ENCODE data around the gene ERBB2. TPM values are rescaled to one million over a fixed set of nuclear protein-coding genes. Genes with fewer than 3 reads are reported as not detected.

The ERBB2 gene
- total RNA-seq (2014; rRNA removed; shearing (Covaris generic)), result 186 and 207 TPM in 2 replicates

DNA sequence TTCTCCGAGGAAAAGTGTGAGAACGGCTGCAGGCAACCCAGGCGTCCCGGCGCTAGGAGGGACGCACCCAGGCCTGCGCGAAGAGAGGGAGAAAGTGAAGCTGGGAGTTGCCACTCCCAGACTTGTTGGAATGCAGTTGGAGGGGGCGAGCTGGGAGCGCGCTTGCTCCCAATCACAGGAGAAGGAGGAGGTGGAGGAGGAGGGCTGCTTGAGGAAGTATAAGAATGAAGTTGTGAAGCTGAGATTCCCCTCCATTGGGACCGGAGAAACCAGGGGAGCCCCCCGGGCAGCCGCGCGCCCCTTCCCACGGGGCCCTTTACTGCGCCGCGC, at the start of gene ERBB2:
ERBB2 (plus strand) TSS at position 247 of the 330 bp plus-strand sequence. CDS start 175 bp downstream, outside the sequence.
- no peaks in the 10 kb centered on the region for H3K27me3 ChIP-seq (ENCODE audit: control insufficient read depth, insufficient read depth, low read length)

DNA sequence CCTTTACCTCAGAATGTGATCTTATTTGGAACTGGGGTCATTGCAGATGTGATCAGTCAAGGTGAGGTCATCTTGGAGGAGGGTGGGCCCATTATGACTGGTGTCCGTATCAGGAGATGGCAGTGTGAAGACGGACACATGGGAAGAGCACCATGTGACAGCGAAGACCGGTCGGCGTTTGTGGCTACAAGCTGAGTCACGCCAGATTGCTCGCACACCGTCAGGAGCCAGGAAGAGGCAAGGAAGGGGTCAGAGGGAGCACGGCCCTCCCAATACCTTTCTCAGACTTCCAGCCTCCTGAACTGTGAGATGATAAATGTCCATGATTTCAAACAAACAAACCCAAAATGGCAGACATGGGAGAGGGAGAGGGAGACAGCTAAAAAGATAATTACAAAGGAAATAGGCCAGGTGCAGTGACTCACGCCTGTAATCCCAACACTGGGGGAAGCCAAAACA, 49.7 kb upstream of the ERBB2 start:
- no peaks in the 10 kb centered on the region for H3K27me3 ChIP-seq (ENCODE audit: control insufficient read depth, insufficient read depth, low read length)
- no peak overlapping the region for H3K4me3 ChIP-seq (ENCODE audit: insufficient read depth, low read depth, low read length)
- peaks cover 1% of the 10 kb centered on the region for H3K36me3 ChIP-seq (replicated peaks; ENCODE audit: control insufficient read depth, insufficient read depth, low read length)
- no peak for DNase-seq

More for the DNA sequence above, at the start of gene ERBB2:
- DNase-seq, result peak; percentile 89
- Histone ChIP-seq H3K36me3 (replicated peaks; ENCODE audit: control insufficient read depth, insufficient read depth, low read length) (no peaks in the 10 kb centered on the region; the same call in 1 of the 2 replicates), H3K4me3 (ENCODE audit: insufficient read depth, low read depth, low read length) (peak within 1 kb of the TSS; percentile 95)

DNA sequence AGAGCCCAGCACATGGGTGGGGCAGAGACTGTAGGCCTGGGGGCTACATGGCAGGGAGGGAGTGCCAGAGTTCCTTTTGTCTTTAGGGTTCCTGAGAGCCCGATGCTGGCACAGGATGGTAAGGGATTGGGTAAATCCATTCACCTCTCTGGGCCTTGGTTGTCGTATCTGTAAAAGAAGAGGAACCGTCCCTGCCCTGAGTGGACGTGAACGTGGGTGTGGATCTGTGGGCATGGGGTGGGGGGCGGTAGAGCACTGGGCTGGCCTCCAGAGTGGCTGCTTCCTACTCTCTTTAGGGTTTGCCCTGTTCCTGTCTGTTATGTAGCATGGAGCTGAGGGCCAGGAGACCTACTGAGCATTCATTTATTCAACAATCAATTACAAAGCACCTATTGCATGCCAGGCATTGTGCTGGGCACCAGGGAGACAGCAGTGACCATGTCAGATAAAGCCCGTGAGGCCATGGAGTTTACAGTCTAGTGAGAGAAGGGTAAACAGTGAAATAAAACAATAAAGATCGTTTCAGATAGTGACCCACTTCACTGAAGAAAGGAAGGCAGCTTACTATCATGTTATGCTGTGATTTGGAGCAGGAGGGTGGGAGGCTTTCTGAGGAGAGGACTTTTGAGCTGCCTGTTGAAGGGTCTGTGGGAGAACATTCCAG, 47.8 kb upstream of the ERBB2 start:
- no peaks in the 10 kb centered on the region for H3K27me3 ChIP-seq (ENCODE audit: control insufficient read depth, insufficient read depth, low read length)
- DNase-seq, result no peak

DNA sequence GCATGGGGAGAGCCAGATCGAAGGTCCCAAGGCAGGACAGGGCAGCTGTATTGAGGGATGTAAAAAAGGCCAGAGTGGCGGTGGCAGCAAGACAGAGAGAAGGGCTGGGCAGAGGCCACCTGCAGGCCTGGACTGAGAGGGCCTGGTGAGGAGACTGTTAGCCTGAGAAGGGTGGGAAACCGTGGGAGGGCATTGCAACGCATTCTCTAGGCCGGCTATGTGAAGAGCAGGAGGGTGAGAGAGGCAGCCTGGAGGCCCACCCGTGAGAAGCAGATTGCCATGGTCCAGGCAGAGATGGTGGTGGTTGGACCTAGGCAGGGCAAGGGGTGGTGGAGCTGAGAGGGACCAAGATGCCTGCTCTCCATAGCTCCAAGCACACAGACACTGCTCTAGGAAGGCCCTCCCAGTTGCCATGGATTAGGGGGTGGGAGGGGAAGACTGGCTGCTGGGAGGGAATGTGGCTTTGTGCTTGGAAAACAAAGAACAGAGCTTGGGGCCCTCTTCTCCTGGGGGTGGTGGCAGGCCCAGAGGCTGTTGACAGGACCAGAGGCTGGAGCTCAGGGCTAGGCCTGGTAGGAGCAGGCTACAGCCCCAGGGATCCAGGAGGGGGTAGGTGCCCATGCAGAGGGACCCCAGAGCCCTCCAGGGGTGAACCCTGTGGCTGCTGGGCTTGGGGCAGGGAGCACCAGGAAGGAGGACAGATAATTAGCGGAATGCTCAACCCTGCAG, 47.1 kb upstream of the ERBB2 start:
- H3K4me3 ChIP-seq (ENCODE audit: insufficient read depth, low read depth, low read length), result no peak overlapping the region
- DNase-seq, result peak; percentile 91

More for the DNA sequence above, 47.8 kb upstream of the ERBB2 start:
- H3K4me3 ChIP-seq (ENCODE audit: insufficient read depth, low read depth, low read length), result no peak overlapping the region
- H3K36me3 ChIP-seq (replicated peaks; ENCODE audit: control insufficient read depth, insufficient read depth, low read length), result peaks cover 1% of the 10 kb centered on the region

DNA sequence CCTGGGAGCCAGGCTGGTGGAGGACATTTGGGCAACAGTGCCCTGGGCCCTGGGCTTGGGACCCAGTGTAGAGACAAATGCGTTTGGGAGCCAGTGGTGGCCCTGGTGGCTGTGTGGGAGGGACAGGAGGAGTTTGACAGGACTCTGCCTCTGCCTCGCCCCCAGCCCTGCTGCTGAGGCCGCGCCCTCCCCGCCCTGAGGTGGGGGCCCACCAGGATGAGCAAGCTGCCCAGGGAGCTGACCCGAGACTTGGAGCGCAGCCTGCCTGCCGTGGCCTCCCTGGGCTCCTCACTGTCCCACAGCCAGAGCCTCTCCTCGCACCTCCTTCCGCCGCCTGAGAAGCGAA, 46.6 kb upstream of the ERBB2 start:
- Histone ChIP-seq H3K27me3 (ENCODE audit: control insufficient read depth, insufficient read depth, low read length) (no peaks in the 10 kb centered on the region), H3K36me3 (replicated peaks; ENCODE audit: control insufficient read depth, insufficient read depth, low read length) (peaks cover 1% of the 10 kb centered on the region), H3K4me3 (ENCODE audit: insufficient read depth, low read depth, low read length) (no peak overlapping the region)
- DNase-seq, result peak; percentile 78

More for the DNA sequence above, 47.1 kb upstream of the ERBB2 start:
- Histone ChIP-seq H3K27me3 (ENCODE audit: control insufficient read depth, insufficient read depth, low read length) (no peaks in the 10 kb centered on the region), H3K36me3 (replicated peaks; ENCODE audit: control insufficient read depth, insufficient read depth, low read length) (peaks cover 1% of the 10 kb centered on the region)

DNA sequence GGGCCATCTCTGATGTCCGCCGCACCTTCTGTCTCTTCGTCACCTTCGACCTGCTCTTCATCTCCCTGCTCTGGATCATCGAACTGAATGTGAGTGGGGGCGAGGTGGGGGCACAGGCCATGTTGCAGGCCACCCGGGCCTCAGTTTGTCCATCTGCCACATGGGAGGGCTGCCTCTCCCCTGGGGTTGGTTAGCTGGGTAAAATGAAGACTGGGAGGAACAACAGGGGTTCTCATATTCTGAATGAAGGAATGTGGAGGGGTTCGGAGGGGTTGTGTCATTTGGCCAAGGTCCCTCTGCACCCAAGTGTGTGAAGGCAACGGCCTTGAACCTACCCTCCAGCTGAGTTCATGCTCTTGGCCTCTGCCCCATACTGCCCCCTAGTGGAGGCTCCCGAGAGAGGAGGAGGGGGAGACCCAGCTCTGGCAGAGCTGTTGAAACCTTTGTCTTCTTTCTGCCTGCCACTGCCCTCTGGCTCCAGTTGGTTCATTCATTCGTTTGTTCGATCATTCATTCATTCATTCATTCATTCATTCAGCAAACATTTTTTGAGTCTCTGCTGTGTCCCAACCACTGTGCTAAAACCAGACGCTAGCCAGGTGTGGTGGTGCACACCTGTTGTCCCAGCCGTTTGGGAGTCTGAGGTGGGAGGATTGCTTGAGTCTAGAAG, 46.1 kb upstream of the ERBB2 start:
- H3K4me3 ChIP-seq (ENCODE audit: insufficient read depth, low read depth, low read length), result no peak overlapping the region
- peak; percentile 97 for DNase-seq

DNA sequence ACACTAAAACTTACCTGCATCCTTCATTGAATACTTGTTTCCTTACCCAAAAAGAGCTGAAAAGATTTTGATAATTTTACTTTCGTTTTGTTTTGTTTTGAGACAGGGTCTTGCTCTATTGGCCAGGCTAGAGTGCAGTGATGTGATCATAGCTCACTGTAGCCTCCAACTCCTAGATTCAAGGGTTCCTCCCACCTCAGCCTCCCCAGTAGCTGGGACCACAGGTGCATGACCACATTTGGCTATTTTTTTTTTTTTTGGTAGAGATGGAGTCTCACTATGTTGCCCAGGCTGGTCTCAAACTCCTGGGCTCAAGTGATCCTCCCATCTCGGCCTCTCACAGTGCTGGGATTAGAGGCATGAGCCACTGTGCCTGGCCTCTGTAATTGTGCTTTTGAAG, 44.8 kb upstream of the ERBB2 start:
- no peaks in the 10 kb centered on the region for H3K27me3 ChIP-seq (ENCODE audit: control insufficient read depth, insufficient read depth, low read length)
- peaks cover 4% of the 10 kb centered on the region for H3K36me3 ChIP-seq (replicated peaks; ENCODE audit: control insufficient read depth, insufficient read depth, low read length)
- no peak overlapping the region for H3K4me3 ChIP-seq (ENCODE audit: insufficient read depth, low read depth, low read length)
- no peak for DNase-seq

More for the DNA sequence above, 46.1 kb upstream of the ERBB2 start:
- Histone ChIP-seq H3K27me3 (ENCODE audit: control insufficient read depth, insufficient read depth, low read length) (no peaks in the 10 kb centered on the region), H3K36me3 (replicated peaks; ENCODE audit: control insufficient read depth, insufficient read depth, low read length) (peaks cover 1% of the 10 kb centered on the region)

DNA sequence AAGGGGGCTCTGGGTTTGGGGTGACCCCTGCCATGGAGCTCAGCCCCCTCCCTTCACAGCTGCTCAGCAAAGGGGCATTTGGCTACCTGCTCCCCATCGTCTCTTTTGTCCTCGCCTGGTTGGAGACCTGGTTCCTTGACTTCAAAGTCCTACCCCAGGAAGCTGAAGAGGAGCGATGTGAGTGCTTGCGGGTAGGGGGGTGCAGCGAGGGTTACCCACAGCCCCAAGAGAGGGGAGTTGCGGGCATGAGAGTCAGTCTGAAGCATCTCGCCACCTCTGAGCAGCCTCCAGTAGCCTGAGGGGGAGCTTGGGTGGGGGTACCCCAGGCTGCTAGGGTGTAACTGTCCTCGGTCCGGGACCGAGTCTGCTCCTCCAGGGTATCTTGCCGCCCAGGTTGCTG, 41.5 kb upstream of the ERBB2 start:
- H3K27me3 ChIP-seq (ENCODE audit: control insufficient read depth, insufficient read depth, low read length), result no peaks in the 10 kb centered on the region
- no peak overlapping the region for H3K4me3 ChIP-seq (ENCODE audit: insufficient read depth, low read depth, low read length)
- H3K36me3 ChIP-seq (replicated peaks; ENCODE audit: control insufficient read depth, insufficient read depth, low read length), result peaks cover 6% of the 10 kb centered on the region
- DNase-seq, result no peak

DNA sequence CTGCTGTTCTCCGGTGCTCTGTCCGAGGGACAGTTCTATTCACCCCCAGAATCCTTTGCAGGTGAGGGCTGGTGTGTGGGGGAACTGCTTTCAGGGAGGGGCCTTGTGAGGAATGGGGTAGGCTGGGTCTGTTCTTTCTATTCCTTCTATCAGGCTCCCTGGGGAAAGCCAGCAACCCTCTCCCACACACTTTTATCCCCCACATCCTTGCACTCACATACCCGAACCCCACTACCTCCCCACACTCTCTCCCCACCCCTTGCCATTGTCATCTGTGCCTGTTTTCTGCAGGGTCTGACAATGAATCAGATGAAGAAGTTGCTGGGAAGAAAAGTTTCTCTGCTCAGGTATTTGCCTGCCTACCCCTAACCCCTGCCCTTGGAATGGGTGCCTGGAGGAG, 41.1 kb upstream of the ERBB2 start:
- Histone ChIP-seq H3K27me3 (ENCODE audit: control insufficient read depth, insufficient read depth, low read length) (no peaks in the 10 kb centered on the region), H3K36me3 (replicated peaks; ENCODE audit: control insufficient read depth, insufficient read depth, low read length) (peaks cover 6% of the 10 kb centered on the region), H3K4me3 (ENCODE audit: insufficient read depth, low read depth, low read length) (no peak overlapping the region)
- DNase-seq, result no peak

DNA sequence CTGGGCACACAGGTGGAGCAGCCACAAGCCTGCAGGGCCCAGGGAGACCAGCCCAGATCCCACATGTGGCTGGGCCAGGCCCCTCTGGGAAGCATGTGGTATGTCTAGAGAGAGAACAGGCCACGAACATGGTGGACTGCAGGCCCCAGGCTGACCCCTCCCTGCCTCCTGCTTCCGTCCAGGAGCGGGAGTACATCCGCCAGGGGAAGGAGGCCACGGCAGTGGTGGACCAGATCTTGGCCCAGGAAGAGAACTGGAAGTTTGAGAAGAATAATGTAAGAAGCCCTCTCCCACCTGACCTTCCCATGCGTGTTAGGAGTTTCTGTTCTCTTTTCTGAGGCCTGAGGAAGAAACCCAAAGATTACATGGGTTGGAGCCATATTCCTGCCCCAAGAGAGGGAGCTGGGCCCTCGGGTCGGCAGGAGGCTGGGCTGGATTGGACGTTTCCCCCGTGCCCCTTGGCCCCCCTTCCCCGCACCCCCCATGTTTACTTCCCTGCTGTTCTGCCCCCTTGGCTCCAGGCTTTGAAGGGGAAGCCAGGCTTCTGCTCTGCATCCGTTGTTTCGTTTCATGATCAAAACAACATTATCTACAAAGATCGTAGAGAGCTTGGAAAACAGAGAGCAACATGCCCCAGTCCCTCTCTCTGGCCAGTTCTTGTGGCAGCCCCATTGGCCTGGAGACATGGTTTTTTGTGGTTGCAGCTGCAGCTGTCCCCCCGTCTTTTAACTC, 40.4 kb upstream of the ERBB2 start:
- DNase-seq, result no peak
- Histone ChIP-seq H3K27me3 (ENCODE audit: control insufficient read depth, insufficient read depth, low read length) (no peaks in the 10 kb centered on the region; the same call in 1 of the 2 replicates), H3K36me3 (replicated peaks; ENCODE audit: control insufficient read depth, insufficient read depth, low read length) (peaks cover 4% of the 10 kb centered on the region), H3K4me3 (ENCODE audit: insufficient read depth, low read depth, low read length) (no peak overlapping the region)

DNA sequence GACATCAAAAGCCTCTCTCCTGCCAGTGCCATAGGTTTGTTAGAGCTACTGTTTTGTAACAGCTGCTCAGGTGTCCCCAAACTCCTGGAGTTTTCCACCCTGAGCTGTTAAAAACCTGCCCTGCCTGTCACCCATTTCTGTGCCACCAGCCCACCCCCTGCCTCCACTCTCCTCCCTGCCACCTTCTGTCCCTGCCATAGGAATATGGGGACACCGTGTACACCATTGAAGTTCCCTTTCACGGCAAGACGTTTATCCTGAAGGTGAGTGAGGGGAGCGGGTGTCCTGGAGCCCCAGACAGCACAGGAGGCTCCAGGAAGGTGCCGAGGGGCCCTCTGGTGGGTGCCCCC, 39.9 kb upstream of the ERBB2 start:
- DNase-seq, result no peak
- H3K36me3 ChIP-seq (replicated peaks; ENCODE audit: control insufficient read depth, insufficient read depth, low read length), result peaks cover 4% of the 10 kb centered on the region
- H3K27me3 ChIP-seq (ENCODE audit: control insufficient read depth, insufficient read depth, low read length), result no peaks in the 10 kb centered on the region; the same call in 1 of the 2 replicates

DNA sequence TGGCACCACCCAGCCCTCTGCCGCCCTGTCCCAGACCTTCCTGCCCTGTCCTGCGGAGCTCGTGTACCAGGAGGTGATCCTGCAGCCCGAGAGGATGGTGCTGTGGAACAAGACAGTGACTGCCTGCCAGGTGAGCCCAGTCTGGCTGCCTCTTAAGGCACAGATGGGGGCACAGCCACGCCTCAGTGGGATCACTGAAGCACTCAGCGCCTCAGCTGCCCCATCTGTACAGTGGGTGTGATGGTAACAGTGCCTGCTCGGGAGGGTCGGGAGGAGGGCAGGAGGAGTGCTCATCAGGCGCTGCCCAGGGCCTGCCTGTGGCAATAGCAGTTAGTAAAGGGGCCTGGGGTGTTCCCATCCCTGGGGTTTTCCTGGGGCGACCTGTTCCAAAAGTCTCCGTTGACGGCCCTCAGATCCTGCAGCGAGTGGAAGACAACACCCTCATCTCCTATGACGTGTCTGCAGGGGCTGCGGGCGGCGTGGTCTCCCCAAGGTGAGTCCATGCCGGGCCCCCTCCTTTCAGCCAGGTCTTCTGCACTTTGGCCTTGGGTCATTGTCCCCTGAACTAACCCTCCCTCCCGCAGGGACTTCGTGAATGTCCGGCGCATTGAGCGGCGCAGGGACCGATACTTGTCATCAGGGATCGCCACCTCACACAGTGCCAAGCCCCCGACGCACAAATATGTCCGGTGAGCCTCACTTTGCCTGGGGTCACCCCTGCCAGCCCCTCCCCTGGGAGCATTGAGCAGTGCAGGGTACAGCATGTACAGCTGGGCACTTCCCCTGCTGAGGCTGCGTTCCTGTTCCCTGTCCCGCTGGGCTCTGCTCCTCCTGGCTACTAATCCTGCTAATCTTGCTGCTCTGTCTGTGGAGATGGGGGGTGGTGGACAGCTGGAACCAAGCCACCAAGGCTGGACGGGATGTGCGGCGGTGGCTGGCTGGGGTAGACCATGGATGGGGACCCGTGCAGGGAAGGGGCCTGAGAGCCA, 39.2 kb upstream of the ERBB2 start:
- Histone ChIP-seq H3K36me3 (replicated peaks; ENCODE audit: control insufficient read depth, insufficient read depth, low read length) (peaks cover 4% of the 10 kb centered on the region), H3K27me3 (ENCODE audit: control insufficient read depth, insufficient read depth, low read length) (peaks cover 2% of the 10 kb centered on the region; the same call in 1 of the 2 replicates), H3K4me3 (ENCODE audit: insufficient read depth, low read depth, low read length) (no peak overlapping the region)
- no peak for DNase-seq

More for the DNA sequence above, 39.9 kb upstream of the ERBB2 start:
- no peak overlapping the region for H3K4me3 ChIP-seq (ENCODE audit: insufficient read depth, low read depth, low read length)

DNA sequence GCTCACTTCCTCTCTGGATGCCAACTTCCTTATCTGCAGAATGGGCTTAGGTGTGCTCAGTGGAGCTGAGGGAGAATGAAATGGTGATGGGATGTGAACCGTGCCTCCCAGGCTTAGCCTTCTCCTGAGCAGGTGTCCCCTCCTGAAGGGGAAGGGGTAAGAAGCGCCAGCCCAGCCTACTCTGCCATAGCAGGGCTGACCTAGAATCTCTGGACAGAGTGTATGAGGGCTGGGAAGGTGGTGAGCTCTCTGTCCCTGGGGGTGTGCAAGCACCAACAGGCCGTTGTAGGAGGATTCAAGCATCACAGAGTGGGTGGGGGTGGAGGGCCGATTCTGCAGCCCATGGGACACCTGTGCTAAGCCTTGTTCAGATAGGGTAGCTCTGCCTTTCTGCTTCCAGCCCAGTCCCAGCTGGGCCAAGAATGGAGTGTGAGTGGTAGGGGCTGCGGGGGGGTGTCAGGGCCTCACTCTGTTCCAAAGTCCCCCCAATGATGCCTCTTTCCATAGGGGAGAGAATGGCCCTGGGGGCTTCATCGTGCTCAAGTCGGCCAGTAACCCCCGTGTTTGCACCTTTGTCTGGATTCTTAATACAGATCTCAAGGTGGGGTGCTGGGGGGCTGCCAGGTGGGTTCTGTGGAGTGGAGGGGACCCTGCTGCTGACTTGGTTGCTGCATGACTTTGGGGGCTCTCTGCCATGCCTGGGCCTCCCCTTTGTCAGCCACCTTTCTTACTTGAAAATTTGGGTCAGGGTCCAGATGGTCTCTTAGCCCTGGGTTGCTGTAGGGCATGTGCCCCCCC, 37.9 kb upstream of the ERBB2 start:
- H3K4me3 ChIP-seq (ENCODE audit: insufficient read depth, low read depth, low read length), result no peak overlapping the region
- peaks cover 4% of the 10 kb centered on the region for H3K36me3 ChIP-seq (replicated peaks; ENCODE audit: control insufficient read depth, insufficient read depth, low read length)
- peaks cover 14% of the 10 kb centered on the region for H3K27me3 ChIP-seq (ENCODE audit: control insufficient read depth, insufficient read depth, low read length)
- no peak for DNase-seq

All from H7 (cell line).